IPS-18a (cell line): ENCODE results near the gene NPAS4.
"Not testable (repeated sequence)": the region's sequence is repeated elsewhere in the genome, so short reads cannot be mapped to it uniquely, and the experiment has no call there.

ENCODE experiments used
- H3K27ac ChIP-seq: one replicate; pipeline ENCODE4 v1.5.1; 2013; ENCODE audit warnings: low read length
- H3K27me3 ChIP-seq: one replicate; pipeline ENCODE4 v1.6.1; 2013; ENCODE audit warnings: mild to moderate bottlenecking, low read length; ENCODE audit not compliant: control insufficient read depth, insufficient read depth
- H3K36me3 ChIP-seq: one replicate; pipeline ENCODE4 v1.6.1; 2013; ENCODE audit warnings: low read depth, low read length; ENCODE audit not compliant: control insufficient read depth
- H3K4me1 ChIP-seq: one replicate; pipeline ENCODE4 v1.6.1; 2013; ENCODE audit warnings: low read depth, low read length; ENCODE audit not compliant: control insufficient read depth
- H3K4me3 ChIP-seq: one replicate; pipeline ENCODE4 v1.5.1; 2013; ENCODE audit warnings: low read length
- H3K9ac ChIP-seq: one replicate; pipeline ENCODE4 v1.6.1; 2013; ENCODE audit warnings: mild to moderate bottlenecking, low read length, moderate library complexity
- H3K9me3 ChIP-seq: one replicate; pipeline ENCODE4 v1.6.1; 2013; ENCODE audit warnings: low read depth, low read length; ENCODE audit not compliant: control insufficient read depth

The NPAS4 gene

DNA sequence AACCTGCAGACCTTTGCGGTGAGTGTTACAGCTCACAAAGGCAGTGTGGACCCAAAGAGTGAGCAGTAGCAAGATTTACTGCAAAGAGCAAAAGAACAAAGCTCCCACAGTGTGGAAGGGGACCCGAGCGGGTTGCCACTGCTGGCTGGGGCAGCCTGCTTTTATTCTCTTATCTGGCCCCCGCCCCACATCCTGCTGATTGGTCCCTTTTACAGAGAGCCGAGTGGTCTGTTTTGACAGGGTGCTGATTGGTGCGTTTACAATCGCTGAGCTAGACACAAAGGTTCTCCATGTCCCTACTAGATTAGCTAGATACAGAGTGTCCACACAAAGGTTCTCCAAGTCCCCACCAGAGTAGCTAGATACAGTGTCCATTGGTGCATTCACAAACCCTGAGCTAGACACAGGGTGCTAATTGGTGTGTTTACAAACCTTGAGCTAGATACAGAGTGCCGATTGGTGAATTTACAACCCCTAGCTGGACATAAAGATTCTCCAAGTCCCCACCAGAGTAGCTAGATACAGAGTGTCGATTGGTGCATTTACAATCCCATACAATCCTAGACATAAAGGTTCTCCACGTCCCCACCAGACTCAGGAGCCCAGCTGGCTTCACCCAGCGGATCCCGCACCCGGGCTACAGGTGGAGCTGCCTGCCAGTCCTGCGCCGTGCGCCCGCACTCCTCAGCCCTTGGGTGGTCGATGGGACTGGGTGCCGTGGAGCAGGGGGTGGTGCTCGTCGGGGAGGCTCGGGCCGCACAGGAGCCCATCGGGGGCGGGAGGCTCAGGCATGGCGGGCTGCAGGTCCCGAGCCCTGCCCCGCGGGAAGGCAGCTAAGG is 19.5 kb downstream of the NPAS4 start:
- H3K9ac ChIP-seq, H3K4me3 ChIP-seq, H3K27ac ChIP-seq, H3K4me1 ChIP-seq, H3K9me3 ChIP-seq, H3K27me3 ChIP-seq: not testable (repeated sequence)
- peaks cover 17% of the 10 kb centered on the region for H3K36me3 ChIP-seq

DNA sequence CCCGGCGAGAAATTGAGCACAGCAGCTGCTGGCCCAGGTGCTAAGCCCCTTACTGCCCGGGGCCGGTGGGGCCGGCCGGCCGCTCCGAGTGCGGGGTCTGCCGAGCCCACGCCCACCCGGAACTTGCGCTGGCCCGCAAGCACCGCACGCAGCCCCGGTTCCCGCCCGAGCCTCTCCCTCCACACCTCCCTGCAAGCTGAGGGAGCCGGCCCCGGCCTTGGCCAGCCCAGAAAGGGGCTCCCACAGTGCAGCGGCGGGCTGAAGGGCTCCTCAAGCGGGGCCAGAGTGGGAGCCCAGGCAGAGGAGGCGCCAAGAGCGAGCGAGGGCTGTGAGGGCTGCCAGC is 20.1 kb downstream of the NPAS4 start:
- peaks cover 12% of the 10 kb centered on the region for H3K36me3 ChIP-seq
- H3K4me3 ChIP-seq, H3K9me3 ChIP-seq, H3K27me3 ChIP-seq, H3K4me1 ChIP-seq, H3K9ac ChIP-seq, H3K27ac ChIP-seq: not testable (repeated sequence)

DNA sequence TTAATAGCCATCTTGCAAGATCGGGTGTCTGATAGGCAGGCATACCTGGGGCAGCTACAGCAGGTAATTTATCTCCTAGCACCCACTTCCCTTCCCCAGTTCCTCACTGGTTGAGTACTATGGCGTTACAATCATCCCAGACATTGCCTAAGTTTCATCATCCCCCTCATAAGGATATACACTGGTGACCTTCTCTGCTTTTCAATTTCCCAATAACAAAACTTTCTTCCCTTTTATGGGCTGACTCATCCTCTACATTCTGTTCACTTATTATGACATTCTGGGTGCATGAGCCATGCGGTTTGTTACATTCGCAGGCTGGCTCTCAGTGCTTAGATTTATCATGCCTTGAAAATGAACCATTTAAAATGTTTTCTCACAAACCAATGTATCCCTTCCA is 22.8 kb downstream of the NPAS4 start:
- Histone ChIP-seq H3K4me3 (no peak overlapping the region), H3K36me3 (no peaks in the 10 kb centered on the region), H3K27me3 (no peaks in the 10 kb centered on the region), H3K27ac (no peak overlapping the region), H3K9me3 (no peaks in the 10 kb centered on the region), H3K4me1 (peaks cover 14% of the 10 kb centered on the region), H3K9ac (no peak overlapping the region)

DNA sequence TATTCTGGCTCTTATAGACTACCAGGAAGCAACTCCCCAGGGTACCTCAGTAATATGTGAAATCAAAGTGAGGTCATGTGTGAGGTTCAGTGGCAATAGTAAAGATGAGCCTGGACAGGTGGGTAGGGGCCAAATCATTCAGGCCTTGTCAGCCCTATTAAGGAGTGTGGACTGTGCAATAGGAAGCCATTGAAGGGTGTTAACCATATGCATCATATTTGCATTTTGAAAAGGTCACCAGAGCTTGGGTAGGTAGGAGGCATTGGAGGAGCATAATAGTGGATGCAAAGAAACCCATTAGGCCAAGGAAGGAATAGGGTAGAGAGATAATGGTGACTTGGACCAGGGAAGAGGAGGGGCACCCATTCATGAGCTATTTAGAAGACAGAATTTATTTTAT is 26.2 kb downstream of the NPAS4 start:
- Histone ChIP-seq H3K9ac (no peak overlapping the region), H3K4me3 (no peak overlapping the region), H3K9me3 (no peaks in the 10 kb centered on the region), H3K36me3 (no peaks in the 10 kb centered on the region), H3K4me1 (peaks cover 14% of the 10 kb centered on the region), H3K27me3 (no peaks in the 10 kb centered on the region), H3K27ac (no peak overlapping the region)

DNA sequence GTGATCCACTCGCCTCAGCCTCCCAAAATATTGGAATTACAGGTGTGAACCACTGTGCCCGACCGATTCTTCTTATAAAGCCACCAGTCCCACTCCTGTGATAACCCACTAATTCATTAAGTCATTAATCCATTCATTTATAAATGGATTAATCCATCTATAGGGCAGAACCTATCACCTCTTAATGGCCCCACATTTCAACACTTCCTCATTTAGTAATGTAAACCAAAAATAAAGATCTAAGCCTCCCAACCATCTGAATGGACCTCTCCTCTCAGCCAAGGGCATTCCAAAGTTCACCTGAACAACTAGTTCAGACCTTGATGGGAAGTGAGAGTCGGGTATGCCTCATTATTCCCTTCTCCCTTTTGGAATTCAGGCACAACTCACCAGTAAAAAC is 27.7 kb downstream of the NPAS4 start:
- H3K27me3 ChIP-seq: no peaks in the 10 kb centered on the region
- H3K36me3 ChIP-seq: no peaks in the 10 kb centered on the region

DNA sequence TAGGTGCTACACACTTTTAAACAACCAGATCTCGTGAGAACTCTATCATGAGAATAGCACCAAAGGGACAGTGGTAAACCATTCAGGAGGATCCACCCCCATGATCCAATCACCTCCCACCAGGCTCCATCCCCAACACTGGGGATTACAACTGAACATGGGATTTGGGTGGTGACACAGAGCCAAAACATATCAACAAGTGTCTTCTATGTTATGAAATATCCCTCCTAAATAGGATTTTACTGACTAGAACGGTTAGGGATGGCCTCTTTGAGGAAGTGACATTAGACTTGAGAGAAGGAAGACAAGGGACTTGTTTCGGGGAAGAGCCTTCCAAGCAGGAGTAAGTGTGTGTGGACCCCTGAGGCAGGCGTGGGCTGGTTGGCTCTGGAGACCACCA is 29.7 kb downstream of the NPAS4 start:
- Histone ChIP-seq H3K4me3 (no peak overlapping the region), H3K27me3 (no peaks in the 10 kb centered on the region), H3K36me3 (no peaks in the 10 kb centered on the region), H3K27ac (no peak overlapping the region), H3K9me3 (no peaks in the 10 kb centered on the region), H3K4me1 (peaks cover 9% of the 10 kb centered on the region), H3K9ac (no peak overlapping the region)

More for the DNA sequence above, 27.7 kb downstream of the NPAS4 start:
- H3K9ac ChIP-seq: no peak overlapping the region
- peaks cover 14% of the 10 kb centered on the region for H3K4me1 ChIP-seq
- no peaks in the 10 kb centered on the region for H3K9me3 ChIP-seq
- H3K4me3 ChIP-seq: no peak overlapping the region
- no peak overlapping the region for H3K27ac ChIP-seq

DNA sequence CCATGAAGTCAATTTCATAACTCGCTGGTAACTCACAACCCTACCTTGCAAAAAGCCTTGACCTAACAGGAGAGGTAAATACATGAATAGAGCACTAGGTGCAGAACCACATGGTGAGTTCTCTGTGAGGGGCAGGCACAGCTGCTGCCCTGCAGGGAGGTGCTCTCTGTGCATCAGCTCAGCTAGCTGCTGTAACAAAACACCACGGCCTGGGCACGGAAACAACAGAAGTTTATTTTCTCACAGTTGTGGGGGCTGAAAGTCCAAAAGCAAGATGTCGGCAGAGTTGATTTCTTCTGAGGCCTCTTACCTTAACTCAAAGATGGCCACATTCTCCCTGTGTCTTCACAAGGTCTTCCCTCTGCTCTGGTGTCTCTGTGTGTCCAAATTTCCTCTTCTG is 30.8 kb downstream of the NPAS4 start:
- Histone ChIP-seq H3K9ac (no peak overlapping the region), H3K4me1 (peaks cover under 1% of the 10 kb centered on the region), H3K9me3 (no peaks in the 10 kb centered on the region), H3K36me3 (no peaks in the 10 kb centered on the region), H3K27me3 (no peaks in the 10 kb centered on the region), H3K27ac (no peak overlapping the region), H3K4me3 (no peak overlapping the region)

DNA sequence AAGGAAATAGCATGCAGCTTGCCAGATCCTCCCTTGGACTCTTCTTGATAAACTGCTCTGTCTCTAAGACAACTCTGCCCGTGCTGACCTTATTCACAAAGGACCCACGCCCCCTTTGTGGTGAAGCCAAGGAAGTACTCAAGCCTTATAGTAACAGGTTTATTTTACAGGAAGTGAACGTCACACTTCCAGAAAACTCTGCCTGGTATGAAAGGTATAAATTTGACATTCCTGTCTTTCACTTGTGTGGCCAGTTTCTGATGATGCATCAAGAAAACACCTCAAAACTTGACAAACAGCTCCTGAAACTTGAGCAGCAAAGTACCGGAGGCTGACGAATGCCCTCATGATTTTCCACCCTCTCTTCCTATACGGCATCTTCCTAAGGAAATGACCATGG is 33.4 kb downstream of the NPAS4 start:
- no peak overlapping the region for H3K4me3 ChIP-seq
- no peaks in the 10 kb centered on the region for H3K4me1 ChIP-seq
- no peak overlapping the region for H3K27ac ChIP-seq

DNA sequence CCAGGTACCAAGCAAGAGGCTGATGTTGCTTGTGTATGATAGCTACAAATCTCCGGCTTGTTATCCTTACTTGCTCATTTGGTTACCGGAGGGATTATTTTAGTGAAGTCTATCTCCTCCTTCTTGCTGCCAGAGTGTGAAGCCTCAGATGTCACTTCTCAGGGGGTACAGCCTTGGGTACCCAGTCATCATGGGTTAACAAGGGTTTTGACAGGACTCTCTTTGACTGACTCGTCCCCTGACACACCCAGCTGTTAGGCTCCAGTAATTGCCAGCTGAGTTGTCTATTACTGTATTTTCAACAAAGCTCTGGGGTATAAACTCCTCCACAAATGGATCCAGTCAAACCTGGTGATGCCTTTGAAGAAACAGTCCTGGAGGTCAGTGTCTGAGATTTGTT is 34.0 kb downstream of the NPAS4 start:
- Histone ChIP-seq H3K4me3 (no peak overlapping the region), H3K36me3 (no peaks in the 10 kb centered on the region), H3K4me1 (no peaks in the 10 kb centered on the region), H3K27ac (no peak overlapping the region), H3K9ac (no peak overlapping the region), H3K9me3 (no peaks in the 10 kb centered on the region), H3K27me3 (no peaks in the 10 kb centered on the region)

More for the DNA sequence above, 33.4 kb downstream of the NPAS4 start:
- Histone ChIP-seq H3K27me3 (no peaks in the 10 kb centered on the region), H3K9me3 (no peaks in the 10 kb centered on the region), H3K9ac (no peak overlapping the region), H3K36me3 (no peaks in the 10 kb centered on the region)

DNA sequence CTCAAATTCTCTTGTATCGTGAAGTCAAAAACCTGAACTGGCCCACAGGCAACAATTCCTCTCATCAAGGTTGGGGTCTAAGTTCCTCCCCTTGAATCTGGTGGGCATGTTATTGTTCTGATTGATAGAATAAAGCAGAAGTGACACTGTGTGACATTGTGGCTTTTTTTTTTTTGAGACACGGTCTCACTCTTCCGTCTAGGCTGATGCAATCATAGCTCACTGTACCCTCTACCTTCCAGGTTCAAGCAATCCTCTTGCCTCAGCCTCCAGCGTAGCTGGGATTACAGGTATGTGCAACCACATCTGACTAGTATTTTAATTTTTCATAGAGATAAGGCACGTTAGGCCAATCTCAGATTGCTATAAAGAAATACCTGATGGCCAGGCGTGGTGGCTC is 37.0 kb downstream of the NPAS4 start:
- H3K36me3 ChIP-seq: no peaks in the 10 kb centered on the region
- no peak overlapping the region for H3K27ac ChIP-seq
- H3K4me3 ChIP-seq: no peak overlapping the region
- no peaks in the 10 kb centered on the region for H3K27me3 ChIP-seq
- no peak overlapping the region for H3K9ac ChIP-seq
- no peaks in the 10 kb centered on the region for H3K4me1 ChIP-seq
- H3K9me3 ChIP-seq: no peaks in the 10 kb centered on the region

DNA sequence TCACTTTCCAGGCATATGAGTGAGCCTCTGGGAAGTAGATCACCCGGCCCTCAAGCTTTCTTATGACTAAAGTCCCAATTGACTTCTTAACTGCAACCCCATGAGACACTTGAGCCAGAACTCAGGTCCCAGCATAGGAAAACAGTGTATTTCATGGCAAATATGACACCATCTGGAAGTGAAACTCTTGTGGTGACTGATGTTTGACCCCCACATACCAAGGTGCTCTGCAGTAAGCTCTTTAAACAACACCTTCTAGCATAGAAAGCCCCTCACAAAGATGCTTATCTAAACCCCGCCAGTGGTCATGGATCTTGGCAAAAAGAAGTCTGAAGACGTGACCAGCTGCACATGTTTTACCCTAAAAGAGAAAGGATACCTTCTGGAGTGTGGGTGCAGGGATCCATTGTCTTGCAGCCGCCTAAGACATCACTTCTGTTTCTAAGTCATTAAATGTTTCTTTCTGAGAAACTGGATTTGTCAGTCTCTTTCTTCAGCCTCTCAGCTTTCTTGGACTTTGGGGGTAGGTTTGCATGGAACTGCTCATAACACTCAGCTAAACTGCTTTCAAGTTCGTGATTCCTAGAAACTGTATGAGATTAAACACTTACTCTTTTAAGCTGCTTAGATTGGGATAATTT is 38.4 kb downstream of the NPAS4 start:
- Histone ChIP-seq H3K27me3 (no peaks in the 10 kb centered on the region), H3K27ac (no peak overlapping the region), H3K4me3 (no peak overlapping the region)

DNA sequence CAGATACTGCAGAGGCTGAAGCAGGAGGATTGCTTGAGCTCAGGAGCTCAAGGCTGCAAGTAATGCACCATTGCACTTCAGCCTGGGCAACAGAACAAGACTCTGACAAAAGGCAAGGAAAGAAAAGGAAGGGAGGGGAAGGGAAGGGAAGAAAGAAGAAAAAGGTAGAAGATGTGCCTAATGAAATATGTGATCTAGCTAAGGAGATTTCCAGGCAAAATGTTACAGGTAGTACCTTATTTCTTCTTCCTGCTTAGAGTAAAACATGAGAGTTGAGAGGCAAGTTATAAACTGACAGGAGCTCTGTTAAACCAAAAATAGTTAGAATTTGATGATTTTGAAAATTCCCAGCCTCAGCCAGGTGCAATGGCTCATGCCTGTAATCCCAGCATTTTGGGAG is 41.2 kb downstream of the NPAS4 start:
- Histone ChIP-seq H3K27me3 (no peaks in the 10 kb centered on the region), H3K4me1 (peaks cover 10% of the 10 kb centered on the region), H3K36me3 (no peaks in the 10 kb centered on the region), H3K9me3 (no peaks in the 10 kb centered on the region), H3K27ac (no peak overlapping the region), H3K4me3 (no peak overlapping the region), H3K9ac (no peak overlapping the region)

More for the DNA sequence above, 38.4 kb downstream of the NPAS4 start:
- no peaks in the 10 kb centered on the region for H3K36me3 ChIP-seq
- no peaks in the 10 kb centered on the region for H3K4me1 ChIP-seq
- H3K9me3 ChIP-seq: no peaks in the 10 kb centered on the region
- H3K9ac ChIP-seq: no peak overlapping the region
